ENCODE measurements around the gene FKBP1B. TPM values are rescaled to one million over a fixed set of nuclear protein-coding genes. Genes with fewer than 3 reads are reported as not detected.
A peak's percentile ranks its signal among the peaks of the same experiment; 100 is the strongest.

FKBP1B gene
- total RNA-seq, 1 experiment from 2014 or later = 3.7 TPM

DNA sequence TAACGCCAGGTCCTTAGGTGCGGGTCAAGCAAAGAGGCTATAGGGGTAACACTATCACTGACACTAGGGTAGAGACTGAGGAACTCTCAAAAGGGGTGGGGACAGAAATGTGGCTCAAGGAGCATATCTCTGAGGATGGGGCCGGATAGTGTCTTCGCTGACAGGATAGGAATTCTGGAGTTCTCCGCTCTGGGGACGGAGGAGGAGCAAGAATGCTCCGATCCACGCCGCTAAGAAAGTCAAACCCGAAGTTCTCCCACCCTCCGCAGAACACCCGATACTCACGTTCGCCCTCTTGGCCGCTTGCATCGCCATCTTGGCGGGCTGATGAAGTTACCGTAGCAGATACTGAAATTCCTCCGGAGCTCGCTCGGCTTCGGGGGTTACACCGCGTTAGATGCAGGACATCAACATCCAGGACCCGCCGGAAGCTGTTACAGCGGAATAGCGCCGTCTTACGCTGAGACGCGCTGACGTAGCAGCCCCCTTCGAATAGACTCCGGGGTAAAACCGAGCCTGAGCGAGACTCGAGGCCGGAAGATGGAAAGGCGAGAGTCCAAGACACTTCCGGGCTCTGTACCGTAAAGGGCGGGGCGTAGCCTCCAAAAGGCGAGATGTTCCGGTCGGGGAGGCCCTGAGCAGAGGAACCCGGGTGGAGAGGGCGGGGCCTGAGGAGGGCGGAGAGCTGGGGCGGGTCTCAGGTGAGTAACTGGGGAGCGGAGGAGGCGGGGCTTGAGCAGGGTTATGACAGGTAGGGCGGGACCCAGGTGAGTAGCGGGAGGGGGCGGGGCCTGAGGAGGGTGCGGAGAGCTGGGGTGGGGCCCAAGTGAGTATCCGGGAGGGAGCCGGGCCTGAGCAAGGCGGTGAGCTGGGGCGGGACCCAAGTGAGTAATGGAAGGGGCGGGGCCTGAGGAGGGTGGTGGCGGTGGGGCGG lies 26.6 kb downstream of the FKBP1B start, which contains the start of gene SF3B6:
Gene SF3B6 (minus strand): TSS at position 412 of the 934 bp plus-strand sequence. CDS start 97 bp downstream, at position 315.
- TSS peak; percentile 67 for BruUV-seq (replicated peaks)
- POLR2A ChIA-PET (ENCODE audit: low non-redundant PET) = interaction anchor here (0.7 kb wide), 1 partner anchor 149 kb away, joined by 3 read pairs; the partner anchor contains the start of gene ATAD2B

DNA sequence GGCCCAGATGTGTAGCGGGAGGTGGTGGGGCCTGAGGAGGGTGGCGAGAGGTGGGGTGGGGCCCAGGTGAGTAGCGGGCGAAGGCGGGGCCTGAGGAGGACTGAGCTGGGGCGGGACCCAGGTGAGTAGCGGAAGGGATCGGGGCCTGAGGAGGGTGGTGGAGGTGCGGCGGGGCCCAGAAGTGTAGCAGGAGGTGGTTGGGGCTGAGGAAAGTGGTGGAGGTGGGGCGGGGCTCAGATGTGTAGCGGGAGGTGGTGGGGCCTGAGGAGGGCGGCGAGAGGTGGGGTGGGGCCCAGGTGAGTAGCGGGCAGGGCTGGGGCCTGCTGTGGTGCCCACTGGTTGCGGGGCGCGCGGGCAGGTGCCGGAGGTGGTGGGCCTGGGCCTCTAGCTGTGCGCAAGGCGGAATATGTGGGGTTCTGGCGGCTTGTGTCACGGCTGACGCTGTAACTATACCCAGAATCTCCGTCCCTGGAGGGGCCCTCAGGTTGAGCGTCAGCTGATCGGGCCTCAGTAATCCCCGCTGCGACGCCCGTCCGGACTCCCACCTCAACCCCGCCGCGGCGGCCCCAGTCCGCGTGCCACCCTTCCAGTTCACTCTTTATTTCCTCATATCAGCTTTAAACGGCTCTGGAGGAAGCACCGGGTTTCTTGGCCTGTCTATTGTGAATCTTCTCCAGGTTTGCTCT lies 27.5 kb downstream of the FKBP1B start:
- ChIA-PET CTCF (interaction anchor here (1.4 kb wide), 1 partner anchor 8 kb away, joined by 4 read pairs; the partner anchor contains the start of gene TP53I3), POLR2A (ENCODE audit: low non-redundant PET) (interaction anchor here (0.7 kb wide), 1 partner anchor 150 kb away, joined by 3 read pairs; the partner anchor contains the start of gene ATAD2B)
- H3K4me1 ChIP-seq (ENCODE audit: insufficient read depth, low read length, poor library complexity, severe bottlenecking) = peaks cover 7% of the 10 kb centered on the region
- H3K27ac ChIP-seq (ENCODE audit: low read depth, low read length, poor library complexity, severe bottlenecking) = peak overlapping the region; percentile 67
- peaks cover 21% of the 10 kb centered on the region for H3K36me3 ChIP-seq (ENCODE audit: insufficient read depth, low read length, poor library complexity, severe bottlenecking)
- peak overlapping the region; percentile 82 for H3K4me3 ChIP-seq (ENCODE audit: low read depth, low read length, poor library complexity, severe bottlenecking)
- H3K27me3 ChIP-seq (replicated peaks; ENCODE audit: insufficient read depth, low read depth, low read length, poor library complexity) = no peaks in the 10 kb centered on the region
- DNase-seq (ENCODE audit: low spot score) = no peak
- BruUV-seq (replicated peaks) = no TSS peak
- intact Hi-C loops (cut with micrococcal nuclease; ENCODE audit: unreplicated experiment) = loop anchor here (5.0 kb wide), 1 partner anchor 255 kb away; no protein-coding TSS in a partner anchor
- TF ChIP-seq, protein P1, sequence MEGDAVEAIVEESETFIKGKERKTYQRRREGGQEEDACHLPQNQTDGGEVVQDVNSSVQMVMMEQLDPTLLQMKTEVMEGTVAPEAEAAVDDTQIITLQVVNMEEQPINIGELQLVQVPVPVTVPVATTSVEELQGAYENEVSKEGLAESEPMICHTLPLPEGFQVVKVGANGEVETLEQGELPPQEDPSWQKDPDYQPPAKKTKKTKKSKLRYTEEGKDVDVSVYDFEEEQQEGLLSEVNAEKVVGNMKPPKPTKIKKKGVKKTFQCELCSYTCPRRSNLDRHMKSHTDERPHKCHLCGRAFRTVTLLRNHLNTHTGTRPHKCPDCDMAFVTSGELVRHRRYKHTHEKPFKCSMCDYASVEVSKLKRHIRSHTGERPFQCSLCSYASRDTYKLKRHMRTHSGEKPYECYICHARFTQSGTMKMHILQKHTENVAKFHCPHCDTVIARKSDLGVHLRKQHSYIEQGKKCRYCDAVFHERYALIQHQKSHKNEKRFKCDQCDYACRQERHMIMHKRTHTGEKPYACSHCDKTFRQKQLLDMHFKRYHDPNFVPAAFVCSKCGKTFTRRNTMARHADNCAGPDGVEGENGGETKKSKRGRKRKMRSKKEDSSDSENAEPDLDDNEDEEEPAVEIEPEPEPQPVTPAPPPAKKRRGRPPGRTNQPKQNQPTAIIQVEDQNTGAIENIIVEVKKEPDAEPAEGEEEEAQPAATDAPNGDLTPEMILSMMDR (conservative IDR thresholded peaks at IDR 0.05; ENCODE audit: low read depth, low read length) = no peak
- TF ChIP-seq EZH2 (IDR thresholded peaks at IDR 0.05; ENCODE audit: borderline replicate concordance, low read depth, low read length, poor library complexity, severe bottlenecking) = no peak
- no peaks in the 10 kb centered on the region for H3K9me3 ChIP-seq (ENCODE audit: low read depth, low read length, poor library complexity, severe bottlenecking)

More for the DNA sequence above, 26.6 kb downstream of the FKBP1B start, which contains the start of gene SF3B6:
- peak within 1 kb of the TSS; percentile 67 for H3K27ac ChIP-seq (ENCODE audit: low read depth, low read length, poor library complexity, severe bottlenecking)
- no peak for TF ChIP-seq EZH2 (IDR thresholded peaks at IDR 0.05; ENCODE audit: borderline replicate concordance, low read depth, low read length, poor library complexity, severe bottlenecking)
- TF ChIP-seq, protein P1 (conservative IDR thresholded peaks at IDR 0.05; ENCODE audit: low read depth, low read length) = no peak
- DNase-seq (ENCODE audit: low spot score) = peak; percentile 100
- peaks cover 7% of the 10 kb centered on the region for H3K4me1 ChIP-seq (ENCODE audit: insufficient read depth, low read length, poor library complexity, severe bottlenecking)
- no peaks in the 10 kb centered on the region for H3K27me3 ChIP-seq (replicated peaks; ENCODE audit: insufficient read depth, low read depth, low read length, poor library complexity)
- intact Hi-C loops (cut with micrococcal nuclease; ENCODE audit: unreplicated experiment) = loop anchor here (5.0 kb wide), 1 partner anchor 254 kb away; no protein-coding TSS in a partner anchor
- peak within 1 kb of the TSS; percentile 82 for H3K4me3 ChIP-seq (ENCODE audit: low read depth, low read length, poor library complexity, severe bottlenecking)
- peaks cover 21% of the 10 kb centered on the region for H3K36me3 ChIP-seq (ENCODE audit: insufficient read depth, low read length, poor library complexity, severe bottlenecking)
- CTCF ChIA-PET = interaction anchor here (0.6 to 1.4 kb wide), 3 partner anchors 8 to 965 kb away, joined by 3 to 4 read pairs (median 4); partner anchors contain the start of genes ATAD2B and TP53I3
- no peaks in the 10 kb centered on the region for H3K9me3 ChIP-seq (ENCODE audit: low read depth, low read length, poor library complexity, severe bottlenecking)

DNA sequence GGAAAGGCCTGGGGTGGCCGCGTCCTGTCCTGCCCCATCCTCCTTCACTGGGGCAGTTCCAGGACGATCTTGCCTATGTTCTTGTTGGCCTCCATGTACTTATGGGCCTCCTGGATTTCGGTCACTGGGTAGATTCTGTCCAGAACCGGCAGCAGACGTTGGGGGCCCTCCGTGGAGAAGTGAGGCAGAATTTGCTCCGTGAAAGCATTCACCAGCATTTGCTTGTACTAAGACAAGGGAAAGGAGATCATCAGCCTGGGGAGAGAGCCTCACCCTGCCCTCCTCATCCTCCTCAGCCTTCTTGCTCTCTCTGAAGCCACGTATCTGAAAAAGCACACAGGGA lies 28.0 kb downstream of the FKBP1B start:
- H3K27me3 ChIP-seq (replicated peaks; ENCODE audit: insufficient read depth, low read depth, low read length, poor library complexity) = no peaks in the 10 kb centered on the region
- peaks cover 20% of the 10 kb centered on the region for H3K36me3 ChIP-seq (ENCODE audit: insufficient read depth, low read length, poor library complexity, severe bottlenecking)
- BruUV-seq (replicated peaks) = no TSS peak
- no peak for DNase-seq (ENCODE audit: low spot score)
- peak overlapping the region; percentile 82 for H3K4me3 ChIP-seq (ENCODE audit: low read depth, low read length, poor library complexity, severe bottlenecking)
- peak overlapping the region; percentile 67 for H3K27ac ChIP-seq (ENCODE audit: low read depth, low read length, poor library complexity, severe bottlenecking)
- H3K4me1 ChIP-seq (ENCODE audit: insufficient read depth, low read length, poor library complexity, severe bottlenecking) = peaks cover 7% of the 10 kb centered on the region
- intact Hi-C loops (cut with micrococcal nuclease; ENCODE audit: unreplicated experiment) = loop anchor here (5.0 kb wide), 1 partner anchor 255 kb away; no protein-coding TSS in a partner anchor
- CTCF ChIA-PET = no interaction called here
- POLR2A ChIA-PET (ENCODE audit: low non-redundant PET) = no interaction called here
- no peak for TF ChIP-seq EZH2 (IDR thresholded peaks at IDR 0.05; ENCODE audit: borderline replicate concordance, low read depth, low read length, poor library complexity, severe bottlenecking)
- TF ChIP-seq, protein P1 (conservative IDR thresholded peaks at IDR 0.05; ENCODE audit: low read depth, low read length) = no peak
- H3K9me3 ChIP-seq (ENCODE audit: low read depth, low read length, poor library complexity, severe bottlenecking) = no peaks in the 10 kb centered on the region

Data from A673 (cell line).